NOMO-1 (cell line): ENCODE measurements around the gene SMIM26.
A peak's percentile ranks its signal among the peaks of the same experiment; 100 is the strongest.

ENCODE experiments used
- DNase-seq, 2 experiments: peaks; one replicate each; lab custom pipeline; 2025; ENCODE audit not compliant: unreplicated experiment in 2 of 2; lab: John Stamatoyannopoulos, UW

The SMIM26 gene

GRCh38 chr20:18578581-18578980 lies 11.3 kb downstream of the SMIM26 start:
- no peak for DNase-seq

GRCh38 chr20:18580012-18580411 lies 12.8 kb downstream of the SMIM26 start:
- no peak for DNase-seq

GRCh38 chr20:18585134-18585533 lies 17.9 kb downstream of the SMIM26 start:
- no peak for DNase-seq

GRCh38 chr20:18587665-18588573 lies 20.7 kb downstream of the SMIM26 start, which contains the start of gene DTD1:
Gene DTD1, plus strand, starts transcription at chr20:18588054. Its CDS starts 19 bp downstream, at chr20:18588073.
- peak; percentile 70 to 83 for DNase-seq

GRCh38 chr20:18588574-18588933 lies 21.3 kb downstream of the SMIM26 start:
- DNase-seq, result no peak

- DNase-seq, result no peak
These were observed 22.9 kb downstream of the SMIM26 start for GRCh38 chr20:18589941-18590674.

GRCh38 chr20:18596270-18596669 lies 29.0 kb downstream of the SMIM26 start:
- no peak for DNase-seq

- no peak for DNase-seq
These were observed 42.5 kb downstream of the SMIM26 start for GRCh38 chr20:18609741-18610140.

- DNase-seq, result no peak
These were observed 44.3 kb downstream of the SMIM26 start for GRCh38 chr20:18611492-18611891.

- DNase-seq, result no peak
These were observed 46.3 kb downstream of the SMIM26 start for GRCh38 chr20:18613553-18613952.

GRCh38 chr20:18614244-18614643 lies 47.0 kb downstream of the SMIM26 start:
- no peak for DNase-seq

GRCh38 chr20:18615020-18615650 lies 47.9 kb downstream of the SMIM26 start:
- DNase-seq, result no peak
